Measurements from ENCODE around the gene EIF2S2.

Gene EIF2S2

DNA sequence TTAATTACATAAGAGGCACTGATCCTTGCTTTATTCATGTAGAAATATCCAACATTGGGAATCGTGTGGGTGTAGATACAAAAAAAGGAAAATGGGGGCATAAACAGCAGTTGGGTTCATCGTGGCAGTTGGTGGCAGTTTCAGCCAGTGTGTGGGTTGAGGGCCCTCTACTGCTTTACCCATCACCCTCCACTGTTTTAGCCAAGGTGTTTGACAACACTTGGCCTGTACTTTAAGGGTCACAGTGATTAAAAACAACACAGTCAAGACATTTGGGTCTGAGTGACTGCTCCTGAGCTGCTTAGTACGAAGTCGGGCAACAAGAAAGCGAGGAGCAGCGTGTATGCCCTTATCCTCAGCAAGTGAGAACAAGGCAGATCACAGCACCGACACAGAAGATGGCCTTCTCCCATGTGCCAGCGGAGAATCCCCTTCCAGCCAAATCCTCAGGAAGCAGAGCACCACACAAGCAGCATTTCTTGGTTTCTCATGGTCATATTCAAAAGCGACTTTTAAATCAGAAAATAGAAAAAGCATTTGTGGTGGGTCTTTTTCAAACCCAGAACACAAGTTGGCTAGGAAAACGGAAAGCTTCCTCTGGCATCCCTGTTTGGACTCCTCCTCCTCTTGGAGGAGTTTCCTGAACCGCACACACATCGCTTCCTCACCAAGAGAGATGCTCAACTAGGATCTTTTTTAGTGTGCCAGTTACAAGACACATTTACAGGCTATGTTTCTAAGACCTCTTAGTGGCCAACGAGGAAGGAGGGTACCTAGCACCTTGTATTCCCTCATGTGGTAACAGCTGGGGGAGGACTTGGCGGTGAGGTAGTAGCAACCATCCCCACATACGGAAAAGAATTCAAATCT lies 23.5 kb downstream of the EIF2S2 start:
- no peak for DNase-seq

DNA sequence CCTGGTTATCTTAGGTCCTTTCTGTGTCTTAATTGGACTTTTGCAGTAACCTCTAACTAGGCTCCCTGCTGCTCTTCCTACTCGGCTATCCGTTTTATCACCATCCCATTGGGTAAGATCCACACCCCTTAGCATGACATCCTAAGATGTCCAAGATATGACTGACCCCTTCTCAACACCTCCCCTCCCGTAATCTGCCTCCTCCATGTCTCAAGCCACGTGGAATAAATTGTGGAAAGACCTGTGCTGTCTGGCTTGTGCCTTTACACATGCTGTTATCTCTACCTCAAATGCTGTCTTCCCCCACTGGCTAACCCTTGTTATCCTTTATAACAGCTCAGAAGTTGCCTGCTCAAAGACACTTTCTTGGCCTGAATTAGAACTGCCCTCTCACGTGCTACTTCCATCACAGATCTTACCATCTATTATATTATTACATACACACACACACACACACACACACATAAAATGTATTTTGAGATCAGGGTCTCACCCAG lies 26.5 kb downstream of the EIF2S2 start:
- no peak for DNase-seq

DNA sequence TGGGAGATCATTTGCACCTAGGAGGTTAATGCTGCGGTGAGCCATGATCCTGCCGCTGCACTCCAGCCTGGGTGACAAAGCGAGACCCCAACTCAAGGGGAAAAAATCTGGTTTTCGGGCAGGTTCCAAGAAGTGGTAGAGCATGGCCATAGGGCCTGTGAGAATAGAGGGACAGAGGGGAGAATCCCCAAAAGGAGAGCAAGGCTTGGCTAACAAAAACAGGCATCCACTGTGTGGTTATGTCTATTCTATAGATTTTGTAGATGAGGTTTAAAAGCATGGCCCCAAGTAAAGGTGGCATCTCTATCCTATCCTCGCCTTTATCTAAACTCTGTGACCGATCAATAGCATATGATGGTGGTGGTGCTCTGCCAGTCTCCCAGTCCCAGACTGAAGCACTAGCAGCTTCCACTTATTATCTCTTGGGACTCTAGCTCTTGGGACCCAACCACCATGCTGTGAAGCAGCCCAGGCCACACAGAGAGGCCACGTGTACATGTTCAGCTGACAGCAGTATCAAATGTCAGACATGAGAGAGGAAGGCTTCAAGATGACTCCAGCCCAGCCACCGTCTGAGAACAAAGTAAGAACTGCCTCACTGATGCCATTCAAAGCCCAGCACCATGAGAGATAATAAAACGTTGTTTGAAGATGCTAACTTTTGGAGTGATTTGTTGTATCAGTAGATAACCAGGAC lies 27.7 kb downstream of the EIF2S2 start:
- DNase-seq = no peak

DNA sequence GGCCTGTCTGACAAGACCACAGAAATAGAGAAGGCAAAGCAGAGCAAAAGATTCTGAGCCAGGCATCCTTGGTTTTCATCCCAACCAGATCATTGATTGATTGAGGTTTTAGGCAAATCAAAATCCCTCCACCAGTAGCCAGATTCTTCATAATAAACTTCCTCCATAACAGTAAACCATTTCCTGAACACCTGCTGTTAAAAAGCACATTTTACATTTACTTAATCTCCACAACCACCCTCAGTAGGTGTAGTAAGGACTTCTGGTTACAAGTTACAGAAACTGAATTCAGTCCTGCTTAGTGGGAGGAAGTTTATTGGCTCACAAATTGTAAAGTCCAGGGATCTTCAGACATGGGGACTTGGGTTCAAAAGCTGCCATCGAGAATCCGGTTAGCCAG lies 28.3 kb downstream of the EIF2S2 start:
- no peak for DNase-seq

DNA sequence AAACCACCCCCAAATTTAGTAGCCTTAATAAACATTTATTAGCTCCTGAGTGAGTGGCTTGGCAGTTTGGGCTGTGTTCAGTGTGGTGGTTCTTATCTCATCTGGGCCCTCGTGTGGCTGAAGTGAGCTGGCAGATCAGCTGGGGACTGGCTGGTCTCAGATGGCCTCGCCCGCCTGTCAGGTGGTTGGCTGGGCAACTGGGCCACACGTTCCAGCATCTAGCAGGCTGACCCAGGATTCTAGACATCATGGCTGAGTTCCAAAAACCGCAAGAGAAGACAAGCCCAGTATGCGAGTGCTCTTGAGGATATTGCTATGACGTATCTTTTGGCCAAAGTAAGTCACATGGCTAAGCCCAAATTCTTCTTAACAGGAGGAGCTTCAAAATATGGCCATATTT lies 28.9 kb downstream of the EIF2S2 start:
- DNase-seq = peak; percentile 78

DNA sequence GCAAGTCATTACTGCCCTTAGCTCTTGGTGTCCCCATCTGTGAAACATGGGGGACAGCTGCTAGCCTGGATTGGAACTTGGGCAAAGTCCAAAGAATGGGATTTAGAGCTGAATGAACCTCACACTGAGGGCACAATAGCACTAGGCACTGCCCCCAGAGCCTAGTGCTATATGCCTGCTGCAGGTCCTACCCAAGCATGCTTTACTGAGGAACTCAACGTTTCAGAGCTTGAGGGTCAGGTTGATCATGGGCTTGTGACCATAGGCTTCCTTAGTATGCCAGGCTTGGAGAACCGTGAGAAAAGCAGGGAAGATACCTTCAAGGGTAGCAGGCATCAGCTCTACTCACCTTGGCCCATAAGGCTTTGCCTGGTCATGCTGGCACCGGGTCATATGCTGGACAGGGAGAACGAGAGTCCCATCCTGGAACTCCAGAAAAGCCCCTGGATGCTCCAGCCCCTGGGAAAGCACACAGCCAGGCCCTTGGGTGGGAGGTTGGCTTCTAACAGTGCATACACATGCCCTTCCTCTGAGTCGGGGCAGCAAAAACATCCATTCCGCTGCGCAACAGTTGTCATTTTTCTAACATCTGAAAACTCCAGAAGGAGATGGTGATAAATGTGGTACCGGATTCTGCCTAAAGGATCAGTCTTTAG lies 29.7 kb downstream of the EIF2S2 start:
- DNase-seq = no peak

DNA sequence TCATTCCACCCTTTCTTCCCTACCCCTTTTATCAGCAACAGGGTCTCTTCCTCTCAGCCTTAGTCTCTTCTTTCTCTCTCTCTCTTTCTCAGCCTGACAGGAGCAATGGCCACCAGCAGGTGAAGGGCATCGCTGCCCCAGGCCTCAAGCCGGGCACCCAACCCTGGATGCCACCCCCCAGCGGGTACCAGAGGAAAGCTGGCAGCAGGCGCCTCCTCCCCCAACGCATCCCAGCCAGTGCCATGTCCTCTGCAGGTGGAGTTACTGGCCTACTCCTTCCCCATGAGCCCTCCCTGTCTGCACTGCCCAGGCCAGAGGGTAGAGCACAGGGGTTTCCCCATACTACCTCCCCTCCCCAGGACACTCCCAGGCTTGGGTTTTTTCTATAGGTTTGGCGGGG lies 32.2 kb downstream of the EIF2S2 start:
- DNase-seq = no peak

DNA sequence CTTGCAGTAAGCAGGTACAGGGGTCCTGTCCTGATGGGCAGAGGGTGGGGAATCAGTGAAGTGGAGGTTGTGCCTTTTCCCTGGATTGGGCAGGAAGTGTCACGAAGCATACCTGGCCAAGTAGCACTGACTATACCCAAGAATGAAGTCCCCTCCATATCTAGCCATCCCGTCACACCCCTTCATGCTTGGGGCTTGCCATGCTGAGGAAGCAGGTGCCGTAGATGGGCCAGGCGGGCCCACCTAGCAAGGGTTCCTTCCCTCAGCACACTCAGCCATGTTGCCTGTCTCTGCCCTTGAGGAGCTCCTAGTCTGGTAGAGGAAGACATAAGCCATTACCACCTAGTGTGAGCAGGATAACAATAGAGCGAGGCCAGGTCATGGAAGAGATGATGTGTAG lies 33.5 kb downstream of the EIF2S2 start:
- no peak for DNase-seq

DNA sequence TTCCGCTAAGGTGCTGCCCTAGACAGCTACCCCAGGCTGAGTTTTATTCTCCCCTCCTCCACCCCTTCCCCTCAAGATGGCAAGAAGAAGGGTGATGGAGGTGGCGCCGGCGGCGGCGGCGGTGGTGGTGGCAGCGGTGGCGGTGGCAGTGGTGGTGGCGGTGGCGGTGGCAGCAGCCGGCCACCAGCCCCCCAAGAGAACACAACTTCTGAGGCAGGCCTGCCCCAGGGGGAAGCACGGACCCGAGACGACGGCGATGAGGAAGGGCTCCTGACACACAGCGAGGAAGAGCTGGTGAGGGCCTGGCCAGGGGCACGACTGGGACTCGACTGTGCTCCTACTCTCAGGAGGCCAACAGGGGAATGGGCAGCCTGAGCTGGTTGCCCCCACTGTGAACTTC lies 35.1 kb downstream of the EIF2S2 start:
- DNase-seq = no peak

DNA sequence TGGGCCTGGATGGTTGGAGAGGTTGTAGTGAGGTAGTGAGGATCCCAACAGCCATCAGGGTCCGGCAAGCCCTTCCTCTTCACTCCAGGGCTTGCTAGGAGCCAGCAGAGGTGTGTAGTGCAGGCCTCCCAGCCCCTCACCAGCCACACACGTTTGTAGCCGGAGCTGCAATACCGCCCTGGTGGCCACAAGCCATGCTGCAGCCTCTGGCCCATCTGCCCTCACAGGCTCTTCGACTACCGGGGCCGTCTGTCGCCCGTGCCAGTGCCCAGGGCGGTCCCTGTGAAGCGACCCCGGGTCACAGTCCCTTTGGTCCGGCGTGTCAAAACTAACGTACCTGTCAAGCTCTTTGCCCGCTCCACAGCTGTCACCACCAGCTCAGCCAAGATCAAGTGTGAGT lies 36.4 kb downstream of the EIF2S2 start:
- no peak for DNase-seq

DNA sequence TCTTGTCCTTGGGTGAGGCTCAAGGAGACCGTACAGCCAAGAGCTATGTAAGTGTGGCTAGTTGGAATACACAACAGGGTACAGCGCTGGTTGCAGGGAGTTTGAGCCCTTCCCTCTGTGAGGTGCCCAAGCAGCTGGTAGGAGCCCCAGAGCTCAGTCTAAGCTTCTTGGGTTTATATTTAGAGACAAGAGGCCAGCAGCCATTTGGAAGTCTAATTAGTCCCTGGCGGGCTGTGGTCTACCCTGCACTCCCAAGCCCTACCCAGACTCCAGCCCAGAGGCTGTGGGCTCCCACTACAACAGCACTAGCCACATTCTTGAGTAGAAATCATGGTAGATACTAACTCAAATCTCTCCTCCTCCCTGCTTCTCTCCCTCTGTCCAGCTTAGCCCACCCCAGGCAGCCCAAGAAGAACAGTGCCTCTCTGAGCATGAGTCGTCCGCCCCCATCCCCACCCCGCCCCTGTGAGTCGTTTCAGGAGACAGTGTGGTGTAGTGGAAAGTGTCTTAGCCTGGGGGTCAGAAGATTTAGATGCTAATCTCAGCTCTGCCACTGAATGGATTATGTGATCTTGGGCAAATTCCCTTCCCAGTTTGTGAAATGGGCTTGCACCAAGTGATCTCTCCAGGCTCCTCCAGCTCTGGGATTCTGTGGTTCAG lies 37.8 kb downstream of the EIF2S2 start:
- no peak for DNase-seq

DNA sequence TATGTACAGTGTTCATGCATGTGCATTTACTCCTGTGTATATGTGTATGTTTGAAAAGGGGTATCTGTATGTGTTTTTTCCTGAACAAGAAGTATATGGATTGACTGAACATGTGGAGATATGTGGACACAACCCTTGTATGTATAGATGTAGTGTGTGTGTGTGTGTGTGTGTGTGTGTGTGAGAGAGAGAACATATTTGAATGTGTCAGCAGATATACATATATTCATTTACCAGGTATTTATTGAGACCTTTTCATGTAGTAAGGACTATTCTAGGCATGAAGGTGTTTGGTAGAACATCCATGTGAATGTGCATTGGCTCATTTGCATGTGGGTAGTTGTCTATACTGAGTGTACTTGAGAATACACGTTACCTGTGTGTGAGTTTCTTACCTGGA lies 39.3 kb downstream of the EIF2S2 start:
- DNase-seq = no peak

DNA sequence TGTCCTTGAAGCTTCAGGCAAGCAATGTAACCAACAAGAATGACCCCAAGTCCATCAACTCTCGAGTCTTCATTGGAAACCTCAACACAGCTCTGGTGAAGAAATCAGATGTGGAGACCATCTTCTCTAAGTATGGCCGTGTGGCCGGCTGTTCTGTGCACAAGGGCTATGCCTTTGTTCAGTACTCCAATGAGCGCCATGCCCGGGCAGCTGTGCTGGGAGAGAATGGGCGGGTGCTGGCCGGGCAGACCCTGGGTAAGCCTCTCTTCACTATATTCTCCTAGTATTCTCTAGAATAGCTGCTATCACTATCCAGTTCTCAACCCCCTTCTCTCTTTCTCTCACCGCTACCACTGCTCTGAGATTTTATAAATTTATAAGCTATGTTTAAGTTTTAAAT lies 40.0 kb downstream of the EIF2S2 start:
- DNase-seq = no peak

DNA sequence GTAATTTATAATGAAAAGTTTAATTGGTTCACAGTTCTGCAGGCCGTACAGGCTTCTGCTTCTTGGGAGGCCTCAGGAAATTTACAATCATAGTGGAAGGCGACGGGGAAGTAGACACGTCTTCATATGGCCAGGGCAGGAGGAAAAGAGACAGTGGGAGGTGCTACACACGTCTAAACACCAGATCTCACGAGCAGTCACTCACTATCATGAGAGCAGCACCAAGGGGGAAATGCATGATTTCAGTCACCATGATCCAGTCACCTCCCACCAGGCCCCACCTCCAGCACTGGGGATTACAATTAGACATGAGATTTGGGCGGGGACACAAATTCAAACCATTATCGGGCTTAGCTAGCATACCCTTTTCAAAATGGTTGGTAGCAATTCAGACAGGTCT lies 41.2 kb downstream of the EIF2S2 start:
- DNase-seq = no peak

DNA sequence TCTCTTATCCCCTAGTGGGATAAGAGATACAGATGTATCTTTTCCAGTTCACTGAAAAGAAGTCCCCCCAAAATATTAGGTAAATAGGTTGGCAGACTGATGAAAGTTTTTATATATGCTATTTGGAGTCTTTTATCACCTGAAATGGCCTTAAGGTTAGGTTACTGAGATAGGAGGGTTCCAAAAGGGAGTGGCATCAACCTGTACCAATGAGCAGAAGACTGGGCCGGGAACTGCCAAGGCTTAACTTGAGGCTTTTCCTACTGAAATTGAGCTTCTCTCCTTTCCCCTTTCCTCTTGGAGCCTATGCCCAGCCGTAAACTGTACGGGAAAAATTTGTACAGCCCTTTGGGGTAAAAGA lies 42.0 kb downstream of the EIF2S2 start:
- DNase-seq = no peak

DNA sequence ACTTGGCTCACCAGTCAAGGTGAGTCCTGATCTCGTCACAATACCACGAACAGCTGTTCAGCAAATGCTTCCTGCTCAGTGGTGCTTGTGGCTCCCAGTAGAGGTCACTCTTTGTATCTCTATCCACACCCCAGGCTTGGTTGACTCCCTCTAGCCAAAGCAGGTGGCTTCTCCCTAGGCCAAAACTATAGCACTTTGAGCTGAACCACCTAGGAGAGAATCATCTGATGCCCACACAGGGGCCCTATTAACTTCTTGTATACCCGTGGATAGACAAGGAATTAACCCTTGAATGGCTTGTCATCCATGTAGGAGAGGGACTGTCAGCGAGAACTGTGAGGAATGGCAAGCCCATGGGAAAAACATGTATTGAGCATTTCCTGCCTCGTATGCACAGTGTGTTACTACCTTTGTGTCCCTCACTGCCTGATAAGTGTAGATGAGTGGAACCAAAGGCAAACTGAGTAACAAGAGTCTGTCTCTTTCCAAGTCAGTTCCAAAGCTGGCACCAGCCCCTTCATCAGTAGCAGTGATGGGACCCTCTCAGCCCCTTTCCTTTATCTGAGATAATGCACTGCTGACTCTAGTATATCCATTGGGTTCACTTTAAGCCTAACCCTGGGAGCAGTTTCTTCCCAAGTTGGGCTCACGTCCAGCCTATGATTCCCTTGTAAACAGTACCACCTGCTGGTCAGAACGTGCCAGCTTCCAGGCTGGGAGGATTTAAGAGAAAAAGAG lies 42.5 kb downstream of the EIF2S2 start:
- DNase-seq = peak; percentile 71

DNA sequence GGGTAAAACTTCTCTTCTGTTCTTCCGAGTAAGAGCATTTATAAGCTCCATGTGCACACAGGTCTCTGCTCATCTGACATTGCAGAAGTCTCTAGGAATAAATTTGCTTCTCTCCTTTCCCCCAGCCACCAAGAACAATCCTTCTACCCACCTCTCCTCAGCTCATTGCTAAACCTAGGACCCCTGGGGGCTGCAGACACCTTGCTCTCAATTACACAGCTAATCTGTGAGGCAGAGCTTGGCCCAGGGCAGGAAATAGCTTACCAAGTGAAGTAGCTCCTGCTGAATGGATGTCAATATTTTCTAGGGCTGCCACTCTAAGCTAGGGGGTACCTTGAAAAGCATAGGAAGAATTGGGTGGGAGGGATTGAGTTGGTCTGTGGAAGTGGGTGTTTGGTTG lies 44.0 kb downstream of the EIF2S2 start:
- DNase-seq = no peak

DNA sequence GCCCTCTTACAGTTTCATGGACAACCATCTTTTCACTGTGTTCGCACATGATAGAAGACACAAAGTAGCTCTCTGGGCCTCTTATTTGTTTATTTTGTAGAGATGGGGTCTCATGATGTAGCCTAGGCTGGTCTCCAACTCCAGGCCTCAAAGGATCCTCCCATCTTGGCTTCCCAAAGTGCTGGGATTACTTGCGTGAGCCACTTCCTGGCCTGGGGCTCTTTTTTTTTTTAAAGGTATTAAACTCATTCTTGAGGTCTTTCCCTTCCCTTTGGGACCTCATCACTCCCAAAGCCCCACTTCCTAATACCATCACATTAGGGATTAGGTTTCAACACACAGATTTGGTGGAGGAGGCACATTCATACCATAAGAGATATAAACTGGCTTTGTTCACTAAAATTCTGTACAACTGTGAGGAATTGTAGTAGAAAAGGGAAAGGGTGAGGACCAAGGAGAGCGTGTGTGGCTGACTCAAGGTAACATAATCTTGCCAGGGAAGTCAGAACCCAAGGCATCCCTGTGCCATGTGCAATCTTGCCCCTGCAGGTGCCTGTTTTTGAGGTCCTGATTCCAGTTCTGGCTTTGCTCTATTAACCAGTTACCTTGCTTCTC lies 45.5 kb downstream of the EIF2S2 start:
- no peak for DNase-seq

DNA sequence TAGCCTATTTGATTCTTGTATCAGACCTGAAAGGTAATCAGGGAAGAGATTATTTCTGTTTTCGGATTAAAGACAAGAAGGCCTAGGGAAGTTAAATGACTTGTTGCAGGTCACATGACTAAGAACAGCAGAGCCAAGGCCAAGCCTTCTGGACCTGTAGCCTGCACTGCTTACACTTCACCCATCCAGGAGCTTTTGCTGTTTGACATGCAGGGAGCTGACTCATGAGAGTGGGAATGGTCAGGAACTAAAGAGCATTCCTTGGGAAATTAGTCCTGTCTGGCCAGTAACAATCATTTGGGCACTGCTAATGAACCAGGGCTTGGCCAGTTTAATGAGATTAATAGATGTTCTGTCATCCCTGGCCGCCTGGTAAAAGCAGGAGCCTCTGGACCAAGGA lies 46.8 kb downstream of the EIF2S2 start:
- no peak for DNase-seq

DNA sequence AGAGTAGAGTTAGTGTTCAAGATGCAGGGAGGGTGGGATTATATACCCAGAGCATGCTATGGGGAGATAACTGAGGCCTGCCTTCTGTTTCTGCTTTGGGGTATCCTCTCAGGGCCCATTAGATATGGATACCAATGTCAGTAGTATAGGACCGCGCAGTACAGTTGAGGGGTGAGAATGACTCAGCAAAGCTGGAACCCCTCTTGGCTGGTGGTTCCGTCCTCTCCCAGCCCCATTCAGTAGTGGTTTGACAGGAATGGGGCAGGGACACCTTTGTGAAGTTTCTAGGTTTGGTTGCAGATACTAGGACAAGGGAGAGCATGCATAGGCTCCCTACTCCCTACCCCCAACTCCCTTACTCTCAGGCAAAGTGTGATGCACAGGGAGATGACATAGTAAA lies 47.8 kb downstream of the EIF2S2 start:
- no peak for DNase-seq

DNA sequence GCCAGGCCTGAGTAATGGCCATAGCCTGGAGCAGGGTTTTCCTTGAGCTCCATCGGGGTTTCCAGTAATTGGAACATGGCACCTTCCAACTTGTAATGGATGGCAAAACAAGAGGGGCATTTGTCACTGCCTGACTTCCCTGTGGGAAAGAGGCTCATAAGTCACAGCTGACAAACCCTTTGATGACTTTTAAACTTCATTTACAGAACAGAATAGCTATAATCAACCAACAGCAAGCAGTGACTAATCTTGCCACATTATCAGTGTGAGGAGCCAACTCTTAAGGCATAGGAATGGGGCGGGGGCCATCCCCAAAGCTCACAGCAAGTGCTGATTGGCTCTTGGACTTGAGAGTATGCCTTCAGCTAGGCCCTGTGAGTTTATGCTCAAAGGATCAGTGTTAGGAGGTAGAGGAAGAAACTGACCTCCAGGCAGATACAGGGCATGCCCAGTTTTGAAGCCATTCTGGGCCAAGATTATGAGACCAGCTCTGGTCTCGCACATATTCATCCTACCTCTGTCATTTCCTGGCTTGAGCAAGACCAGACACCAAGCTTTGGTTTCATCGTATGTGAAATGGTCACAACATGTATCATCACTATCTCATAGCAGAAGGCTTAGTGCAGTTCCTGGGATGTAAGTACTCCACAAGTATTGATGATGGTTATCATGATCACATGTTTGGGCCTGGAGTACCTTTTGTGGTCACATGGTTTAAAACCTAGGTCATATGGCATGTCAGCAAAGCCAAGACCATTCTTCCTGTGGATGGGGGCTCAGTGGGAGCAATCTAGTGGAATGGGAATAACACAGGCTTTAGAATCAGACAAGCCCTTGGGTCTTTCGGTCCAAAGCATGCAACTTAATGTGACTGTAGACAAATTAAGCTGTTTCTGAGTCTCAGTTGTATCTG lies 49.2 kb downstream of the EIF2S2 start:
- no peak for DNase-seq
